CD4-positive, alpha-beta T cell treated with Interleukin-17A for 4 hours (primary cell): ENCODE data around the gene NELL1.

Experiments used
- DNase-seq: peaks from one replicate; pipeline ENCODE4 v3.0.0-alpha.2; 2020; ENCODE audit warnings: mixed read lengths

The NELL1 gene

GRCh38 chr11:21604564-21604963 lies 935.2 kb downstream of the NELL1 start:
- no peak for DNase-seq

GRCh38 chr11:21612326-21612725 lies 942.9 kb downstream of the NELL1 start:
- no peak for DNase-seq

- DNase-seq, result no peak
Observed at GRCh38 chr11:21614961-21615360, 945.6 kb downstream of the NELL1 start.

- no peak for DNase-seq
Observed at GRCh38 chr11:21615955-21616371, 946.6 kb downstream of the NELL1 start.

GRCh38 chr11:21622566-21622965 lies 953.2 kb downstream of the NELL1 start:
- DNase-seq, result no peak

GRCh38 chr11:21622995-21623394 lies 953.6 kb downstream of the NELL1 start:
- no peak for DNase-seq
